ENCODE data around the gene TMEM128.

- TF ChIP-seq CTCF (IDR thresholded peaks at IDR 0.05; ENCODE audit: low read depth, low read length, poor library complexity, severe bottlenecking) (no peak), EZH2phosphoT487 (IDR thresholded peaks at IDR 0.05; ENCODE audit: borderline replicate concordance, low read length) (no peak)
These were observed 21.8 kb upstream of the TMEM128 start for GRCh38 chr4:4269856-4270255.
